ENCODE data around the gene CXCR4.
"Not testable (repeated sequence)": the region's sequence is repeated elsewhere in the genome, so short reads cannot be mapped to it uniquely, and the experiment has no call there.

Gene CXCR4

DNA sequence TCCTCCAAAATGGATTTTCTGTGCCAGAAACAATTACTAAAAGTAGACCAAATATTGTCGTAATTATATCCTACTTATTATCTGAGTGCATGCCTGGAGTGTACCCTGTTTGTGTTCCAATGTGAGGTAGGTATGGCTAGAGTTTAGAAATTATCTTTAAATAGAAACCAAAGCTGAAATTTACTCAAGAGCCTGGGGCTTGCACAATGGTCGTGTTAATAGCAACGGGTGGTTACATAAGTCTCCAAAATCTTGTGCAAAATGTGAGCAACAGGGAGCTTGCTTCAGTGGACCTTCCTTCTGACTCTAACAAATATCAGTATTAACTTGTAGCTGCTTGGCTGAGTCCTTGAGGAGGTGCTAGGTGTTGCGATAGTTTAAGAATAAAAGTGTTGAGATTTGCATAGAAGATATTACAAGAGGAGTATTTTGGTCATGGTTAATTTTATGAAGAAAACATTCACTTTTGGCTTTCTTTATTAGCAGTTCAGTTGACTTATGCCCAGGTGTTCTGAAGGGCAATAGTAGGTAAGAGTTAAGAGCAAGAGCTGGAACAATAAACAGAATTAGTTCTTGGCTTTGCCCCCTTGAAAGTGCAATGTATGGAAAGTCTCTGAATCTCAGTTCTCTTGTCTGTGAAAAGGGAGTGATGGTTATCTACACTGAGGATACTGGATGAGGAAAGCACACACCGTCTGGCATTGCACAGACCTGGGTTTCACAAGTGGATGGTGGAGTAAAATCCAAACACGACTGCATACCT is 4.6 kb downstream of the CXCR4 start:
- no peak for DNase-seq

DNA sequence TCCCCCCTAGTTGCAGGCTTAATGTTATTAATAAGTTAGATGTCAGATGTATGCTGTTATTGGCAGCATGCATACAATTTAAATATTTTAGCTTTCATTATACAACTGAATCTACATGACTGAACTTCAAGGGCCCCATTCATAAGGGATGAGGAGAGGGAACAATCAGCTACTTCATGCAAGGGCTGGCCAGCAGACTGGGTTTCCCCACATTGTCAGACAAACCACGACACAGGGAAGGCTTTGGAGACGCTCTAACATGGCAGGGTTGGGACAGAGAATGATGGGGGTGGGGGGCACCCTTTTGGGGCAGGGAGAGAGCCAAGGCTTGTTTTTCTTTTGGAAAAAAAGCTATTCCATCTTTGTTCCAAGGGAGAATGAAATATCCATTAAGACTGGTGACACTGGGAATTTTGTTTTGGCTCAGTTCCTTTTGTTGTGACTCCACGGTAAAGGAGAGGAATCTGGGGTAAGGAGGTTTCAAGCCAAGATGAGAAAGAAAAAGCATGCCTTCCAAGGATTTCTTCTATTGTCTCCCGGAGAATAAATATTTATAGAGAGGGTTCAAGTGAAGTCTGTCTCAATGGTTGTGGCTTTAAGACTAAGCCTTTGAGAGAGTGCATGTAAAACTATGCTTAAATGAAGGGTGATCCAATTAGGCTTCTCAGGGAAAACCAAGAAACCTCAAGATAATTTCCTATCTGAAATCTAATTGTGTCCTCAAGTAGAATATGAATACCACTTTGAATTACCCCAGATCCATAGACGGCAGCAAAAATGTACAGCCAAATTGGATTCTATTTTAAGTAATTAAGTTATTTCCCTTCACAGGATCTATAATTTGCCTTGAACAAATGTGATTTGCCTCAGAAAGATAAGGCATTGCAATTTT is 5.4 kb downstream of the CXCR4 start:
- DNase-seq, result no peak

DNA sequence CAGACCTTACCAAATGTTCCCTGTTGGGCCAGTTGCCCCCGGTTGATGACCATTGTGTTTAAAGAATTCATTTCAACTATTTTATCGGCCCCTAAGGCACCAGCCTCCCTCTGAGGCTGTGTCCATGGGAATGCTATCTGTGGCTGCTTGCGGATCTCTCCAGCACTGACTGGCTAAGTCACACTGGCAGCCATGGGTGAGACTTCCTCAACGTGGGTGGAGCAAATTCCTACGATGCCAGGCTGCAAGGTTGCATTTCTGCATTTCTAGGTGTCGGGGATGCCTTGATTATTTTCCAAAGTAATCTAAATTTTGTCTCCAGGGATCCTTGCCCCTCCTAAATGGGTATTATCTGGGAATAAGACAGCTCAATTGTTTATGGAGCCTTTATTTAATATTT is 6.2 kb downstream of the CXCR4 start:
- no peak for DNase-seq

GRCh38 chr2:136110526-136110925 is 7.4 kb downstream of the CXCR4 start:
- no peak for DNase-seq

- no peak for DNase-seq
Measured at GRCh38 chr2:136108463-136108862, 9.5 kb downstream of the CXCR4 start.

DNA sequence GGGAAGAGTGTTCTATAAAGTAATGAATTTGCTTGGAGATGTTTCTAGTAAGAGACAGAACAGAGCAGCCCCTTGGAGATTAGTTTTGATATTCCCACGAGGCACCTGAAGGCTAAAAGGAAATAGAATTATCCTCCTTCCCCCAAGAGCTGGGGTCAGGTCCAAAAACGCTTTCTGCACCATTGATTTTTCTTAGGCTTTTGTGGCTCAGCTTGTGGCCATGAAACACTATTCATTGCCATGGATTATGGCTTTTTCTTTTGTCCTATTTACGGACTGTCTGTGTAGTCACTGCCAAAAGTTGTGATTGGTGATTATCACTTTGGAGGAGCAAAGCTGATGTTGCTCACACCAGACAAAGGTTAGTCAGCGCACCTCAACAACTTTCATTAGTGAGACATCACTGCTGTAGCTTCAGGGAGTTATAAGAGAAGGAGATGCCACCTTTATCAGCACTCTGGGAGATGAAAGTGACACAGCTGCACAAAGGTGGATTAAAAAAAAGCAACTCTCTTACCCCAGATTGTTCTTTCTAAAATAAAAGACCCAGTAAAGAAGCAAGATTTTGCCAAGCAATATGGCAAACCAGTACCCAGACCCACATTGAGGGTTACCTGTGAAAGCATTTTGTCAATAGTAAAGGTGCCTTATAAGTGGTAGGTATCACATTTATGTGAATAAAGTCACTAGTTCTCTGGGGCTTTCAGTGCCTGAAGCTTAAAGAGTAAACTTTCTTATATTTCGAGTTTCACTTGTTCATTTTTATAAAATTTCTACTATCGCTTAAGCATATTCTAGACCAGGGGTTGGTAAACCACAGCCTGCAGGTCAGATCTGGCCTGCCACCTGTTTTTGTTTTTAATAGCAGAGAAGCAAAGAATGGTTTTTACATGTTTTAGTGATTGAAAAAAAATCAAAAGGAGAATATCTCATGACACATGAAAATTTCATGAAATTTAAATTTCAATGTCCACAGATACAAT is 10.6 kb downstream of the CXCR4 start:
- DNase-seq, result no peak

- DNase-seq, result no peak
Measured at GRCh38 chr2:136106505-136106904, 11.4 kb downstream of the CXCR4 start.

DNA sequence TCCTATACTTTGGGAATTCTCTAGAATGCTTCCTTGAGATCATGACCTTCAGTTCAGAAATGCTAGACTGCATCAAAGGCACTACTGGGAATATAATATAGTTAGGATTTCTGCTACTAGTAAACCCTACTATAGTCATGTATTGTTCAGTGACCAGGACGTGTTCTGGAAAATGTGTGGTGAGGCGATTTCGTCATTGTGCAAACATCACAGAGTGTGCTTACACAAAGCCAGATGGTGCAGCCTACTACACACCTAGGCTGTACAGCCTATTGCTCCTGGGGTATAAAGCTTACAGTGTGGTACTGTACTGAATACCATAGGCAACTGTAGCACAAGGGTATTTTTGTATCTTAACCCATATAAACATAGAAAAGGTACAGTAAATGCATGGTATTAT is 13.0 kb downstream of the CXCR4 start:
- DNase-seq, result no peak

DNA sequence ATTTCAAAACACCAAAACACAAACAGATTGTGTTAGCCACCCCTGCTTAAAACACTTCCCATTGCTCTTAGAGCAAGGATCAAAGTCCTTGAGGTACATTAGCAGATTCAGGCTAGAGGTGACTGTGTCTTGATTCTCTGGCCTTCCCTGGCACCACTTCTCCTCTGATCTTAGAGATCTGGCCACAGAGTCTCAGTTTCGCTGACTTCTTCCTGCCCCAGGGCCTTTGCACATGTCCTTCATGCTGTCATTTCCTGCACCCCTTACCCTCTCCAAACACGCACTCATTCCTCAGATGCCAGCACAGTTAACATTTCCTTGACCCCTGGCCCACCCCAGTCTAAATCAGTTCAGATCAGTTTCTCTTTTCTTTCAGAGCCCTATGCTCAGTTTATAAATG is 16.9 kb downstream of the CXCR4 start:
- no peak for DNase-seq

DNA sequence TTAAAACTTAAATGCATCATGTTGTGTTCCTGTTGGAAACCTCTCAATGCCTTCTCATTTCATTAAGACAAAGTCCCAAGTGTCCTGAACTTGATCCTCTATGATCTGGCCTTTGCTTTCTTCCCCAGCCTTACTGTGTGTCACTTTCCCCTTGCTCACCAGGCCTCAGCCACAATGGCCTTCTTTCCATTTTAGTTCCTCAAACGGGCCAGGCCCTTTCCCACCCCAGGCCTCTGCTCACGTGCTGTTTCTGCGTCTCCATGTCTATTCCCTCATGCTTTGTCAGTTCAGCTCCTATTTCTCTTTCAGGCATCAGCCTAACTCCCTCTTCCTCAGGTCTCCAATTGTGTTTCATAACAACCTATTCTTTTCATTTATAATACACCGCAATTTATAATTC is 19.5 kb downstream of the CXCR4 start:
- DNase-seq, result no peak

- DNase-seq, result no peak
Measured at GRCh38 chr2:136093583-136093982, 24.4 kb downstream of the CXCR4 start.

- DNase-seq, result no peak
Measured at GRCh38 chr2:136091899-136092298, 26.1 kb downstream of the CXCR4 start.

DNA sequence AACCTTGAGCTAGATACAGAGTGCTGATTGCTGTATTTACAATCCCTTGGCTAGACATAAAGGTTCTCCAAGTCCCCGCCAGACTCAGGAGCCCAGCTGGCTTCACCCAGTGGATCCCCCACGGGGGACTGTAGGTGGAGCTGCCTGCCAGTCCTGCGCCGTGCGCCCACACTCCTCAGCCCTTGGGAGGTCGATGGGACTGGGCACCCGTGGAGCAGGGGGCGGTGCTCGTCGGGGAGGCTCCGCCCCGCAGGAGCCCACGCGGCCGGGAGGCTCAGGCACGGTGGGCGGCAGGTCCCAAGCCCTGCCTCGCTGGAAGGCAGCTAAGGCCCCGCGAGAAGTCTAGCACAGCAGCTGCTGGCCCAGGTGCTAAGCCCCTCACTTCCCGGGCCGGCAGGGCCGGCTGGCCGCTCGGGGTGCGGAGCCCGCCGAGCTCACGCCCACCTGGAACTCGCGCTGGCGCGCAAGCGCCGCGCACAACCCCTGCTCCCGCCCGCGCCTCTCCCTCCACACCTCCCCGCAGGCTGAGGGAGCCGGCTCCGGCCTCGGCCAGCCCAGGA is 30.0 kb downstream of the CXCR4 start:
- DNase-seq, result not testable (repeated sequence)

DNA sequence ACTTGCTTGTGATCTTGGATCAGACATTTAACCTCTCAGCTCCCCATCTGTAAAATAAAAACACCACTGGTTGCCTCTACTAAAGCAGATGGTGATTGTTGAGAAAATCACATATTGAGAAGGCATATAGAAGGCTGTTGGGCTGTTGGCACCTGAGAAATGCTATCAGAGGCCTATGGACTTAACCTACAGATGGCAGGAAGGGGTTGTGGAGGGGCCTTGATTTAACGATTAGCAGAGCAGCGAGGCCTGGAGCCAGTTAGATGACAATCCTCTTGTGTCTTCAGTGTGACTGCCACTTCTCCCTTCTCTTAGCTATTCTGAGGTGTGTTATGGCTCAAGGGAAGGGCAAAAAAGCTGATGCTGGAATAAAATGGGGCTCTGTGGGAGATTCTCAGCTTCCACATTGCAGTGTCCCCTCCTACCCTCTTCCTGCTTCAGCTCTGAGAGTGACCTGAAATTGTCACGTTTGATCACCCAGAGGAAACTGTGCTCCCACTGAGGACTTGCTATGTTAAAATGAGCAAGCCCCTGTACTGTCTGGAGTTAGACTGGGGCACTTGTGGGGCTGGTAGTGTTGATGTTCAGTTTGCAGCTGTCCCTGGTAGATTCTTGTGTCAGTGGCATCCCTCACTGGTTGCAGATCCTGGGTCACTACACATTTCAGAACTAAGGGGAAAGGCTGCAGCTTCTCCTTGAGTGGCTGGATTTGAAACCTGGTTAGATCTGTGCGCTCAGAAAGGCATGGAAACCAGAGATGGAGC is 31.5 kb downstream of the CXCR4 start:
- no peak for DNase-seq

GRCh38 chr2:136085453-136086209 is 32.3 kb downstream of the CXCR4 start:
- DNase-seq, result no peak

GRCh38 chr2:136081582-136082210 is 36.3 kb downstream of the CXCR4 start:
- no peak for DNase-seq

- no peak for DNase-seq
Measured at GRCh38 chr2:136080114-136080513, 37.8 kb downstream of the CXCR4 start.

GRCh38 chr2:136077107-136077506 is 40.8 kb downstream of the CXCR4 start:
- no peak for DNase-seq

DNA sequence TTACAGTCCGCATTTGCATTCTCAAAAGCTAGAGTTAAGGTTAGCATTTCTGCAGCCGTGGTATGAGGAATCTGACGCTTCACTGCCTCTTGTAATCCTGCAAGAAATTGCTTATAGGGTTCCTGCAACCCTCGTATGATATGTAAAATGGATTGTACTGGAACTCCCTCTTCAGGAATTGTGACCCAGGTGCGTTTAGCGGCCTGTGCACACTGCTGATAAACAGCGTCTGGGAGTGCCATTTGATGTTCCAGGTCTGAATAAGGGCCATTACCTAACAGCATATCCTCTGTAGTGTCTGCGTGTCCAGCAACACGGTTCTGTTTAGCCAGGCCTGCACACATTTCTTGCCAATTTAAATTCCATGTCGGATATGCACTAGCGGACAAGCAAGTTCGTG is 42.5 kb downstream of the CXCR4 start:
- DNase-seq, result no peak

DNA sequence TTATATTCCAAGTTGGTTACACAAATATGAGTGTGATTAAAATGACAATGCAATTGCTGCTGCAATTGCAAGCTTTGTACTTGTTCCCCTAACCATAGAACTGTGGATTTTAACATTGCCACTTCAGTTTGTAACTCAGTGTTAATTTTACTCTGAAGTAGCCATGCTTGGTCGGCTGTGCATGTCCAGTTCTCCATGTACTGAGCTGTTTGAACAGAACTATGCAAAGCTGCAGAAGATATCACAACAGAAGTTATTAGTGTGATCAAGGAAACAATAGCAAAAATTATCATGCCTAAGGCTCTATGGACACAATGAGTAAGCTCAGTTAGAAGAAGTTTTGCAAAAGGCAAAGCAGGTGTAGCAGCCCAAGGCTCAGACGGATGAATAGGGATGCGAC is 45.3 kb downstream of the CXCR4 start:
- no peak for DNase-seq

GRCh38 chr2:136071887-136072286 is 46.1 kb downstream of the CXCR4 start:
- not testable (repeated sequence) for DNase-seq

All from activated T-cell treated with anti-CD3 and anti-CD28 coated beads, Interleukin-2, amount 50 U/mL, for 48 hours (primary cell).